HepG2 (cell line): ENCODE data around the gene SLC16A3. TPM values are rescaled to one million over a fixed set of nuclear protein-coding genes. Genes with fewer than 3 reads are reported as not detected.

Experiments
- DBP ChIP-seq: sonication (generic); formaldehyde crosslinking; IDR thresholded peaks from 2 replicates; pipeline ENCODE4 v1.4.0; 2020; ENCODE audit warnings: missing genetic modification reagents; ENCODE audit errors: not compliant biosample characterization
- ERF ChIP-seq: IDR thresholded peaks from 2 replicates; pipeline ENCODE4 v1.6.1; 2018; ENCODE audit warnings: missing biosample characterization, missing genetic modification reagents
- IRX3 ChIP-seq: sonication (generic); formaldehyde crosslinking; IDR thresholded peaks from 2 replicates; pipeline ENCODE4 v1.8.1; 2023; ENCODE audit warnings: mild to moderate bottlenecking, low read depth, missing genetic modification reagents, borderline replicate concordance
- NR2F1 ChIP-seq, 2 experiments: fragments of 450-650 bp in 1 of 2; formaldehyde crosslinking in 1 of 2; IDR thresholded peaks; 2 replicates each; pipeline versions ENCODE4 v1.5.0 to v1.6.1; 2016 to 2020; ENCODE audit warnings: mild to moderate bottlenecking in 1 of 2, missing compliant biosample characterization in 1 of 2, missing genetic modification reagents in 1 of 2, moderate library complexity in 1 of 2
- PHF5A ChIP-seq: IDR thresholded peaks from one replicate; pipeline ENCODE4 v1.6.1; 2018; ENCODE audit warnings: low read depth, missing genetic modification reagents; ENCODE audit not compliant: unreplicated experiment
- PITX1 ChIP-seq: sonication (generic); formaldehyde crosslinking; IDR thresholded peaks from 2 replicates; pipeline ENCODE4 v1.5.1; 2020; ENCODE audit warnings: mild to moderate bottlenecking, missing genetic modification reagents
- UBTF ChIP-seq: sonication (generic); formaldehyde crosslinking; IDR thresholded peaks from 2 replicates; pipeline ENCODE4 v1.4.0; 2020; ENCODE audit warnings: mild to moderate bottlenecking, missing genetic modification reagents
- ZMYM3 ChIP-seq: sonication (generic); formaldehyde crosslinking; IDR thresholded peaks from 2 replicates; pipeline ENCODE4 v1.5.1; 2020; ENCODE audit warnings: mild to moderate bottlenecking, missing genetic modification reagents
- ZNF335 ChIP-seq: sonication (generic); formaldehyde crosslinking; IDR thresholded peaks from 2 replicates; pipeline ENCODE4 v1.4.0; 2020; ENCODE audit warnings: missing genetic modification reagents
- ZNF747 ChIP-seq: sonication (generic); formaldehyde crosslinking; IDR thresholded peaks from 2 replicates; pipeline ENCODE4 v1.8.1; 2023; ENCODE audit warnings: missing genetic modification reagents, mild to moderate bottlenecking, borderline replicate concordance
- ZNF784 ChIP-seq: sonication (generic); formaldehyde crosslinking; IDR thresholded peaks from 2 replicates; pipeline ENCODE4 v1.5.1; 2020; ENCODE audit warnings: missing genetic modification reagents, mild to moderate bottlenecking, borderline replicate concordance
- ZNF792 ChIP-seq: IDR thresholded peaks from 2 replicates; pipeline ENCODE4 v1.6.1; 2016
- polyA plus RNA-seq, 8 experiments: library from polyadenylated mRNA; depleted of rRNA in 3 of 8; stranded (reverse) in 7 of 8; unstranded in 1 of 8; fragments of >200 nt; fragmentation: Illumina TruSeq in 4 of 8; extraction: Trizol in 4 of 8; gene quantifications; 2 replicates each; pipeline versions ENCODE4 v1.2.1 to v1.2.3, GENCODE V29; 2011 to 2016; ENCODE audit warnings: low read depth in 4 of 8, missing spikeins in 1 of 8, mixed read lengths in 1 of 8; ENCODE audit not compliant: insufficient read depth in 1 of 8
- total RNA-seq, 5 experiments: library from RNA; depleted of rRNA; stranded (reverse); fragments of >200 nt; fragmentation: Illumina TruSeq; extraction: Trizol; gene quantifications; 2 replicates each; pipeline ENCODE4 v1.2.3, GENCODE V29; 2016; ENCODE audit warnings: low read depth in 1 of 5
- TF ChIP-seq, protein P1 (sequence below): sonication (generic); formaldehyde crosslinking; IDR thresholded peaks from 2 replicates; pipeline ENCODE4 v1.5.1; 2020; ENCODE audit warnings: mild to moderate bottlenecking, missing genetic modification reagents, moderate library complexity
- TF ChIP-seq, protein P2 (sequence below): sonication (generic); formaldehyde crosslinking; IDR thresholded peaks from 2 replicates; pipeline ENCODE4 v1.9.0; 2022; ENCODE audit warnings: missing genetic modification reagents, mild to moderate bottlenecking, borderline replicate concordance

Gene SLC16A3
- total and polyA plus RNA-seq, 2 of the 13 experiments (the other 11 are each of a cell fraction or from before 2014, with no cell fraction given): 242 to 349 TPM

DNA sequence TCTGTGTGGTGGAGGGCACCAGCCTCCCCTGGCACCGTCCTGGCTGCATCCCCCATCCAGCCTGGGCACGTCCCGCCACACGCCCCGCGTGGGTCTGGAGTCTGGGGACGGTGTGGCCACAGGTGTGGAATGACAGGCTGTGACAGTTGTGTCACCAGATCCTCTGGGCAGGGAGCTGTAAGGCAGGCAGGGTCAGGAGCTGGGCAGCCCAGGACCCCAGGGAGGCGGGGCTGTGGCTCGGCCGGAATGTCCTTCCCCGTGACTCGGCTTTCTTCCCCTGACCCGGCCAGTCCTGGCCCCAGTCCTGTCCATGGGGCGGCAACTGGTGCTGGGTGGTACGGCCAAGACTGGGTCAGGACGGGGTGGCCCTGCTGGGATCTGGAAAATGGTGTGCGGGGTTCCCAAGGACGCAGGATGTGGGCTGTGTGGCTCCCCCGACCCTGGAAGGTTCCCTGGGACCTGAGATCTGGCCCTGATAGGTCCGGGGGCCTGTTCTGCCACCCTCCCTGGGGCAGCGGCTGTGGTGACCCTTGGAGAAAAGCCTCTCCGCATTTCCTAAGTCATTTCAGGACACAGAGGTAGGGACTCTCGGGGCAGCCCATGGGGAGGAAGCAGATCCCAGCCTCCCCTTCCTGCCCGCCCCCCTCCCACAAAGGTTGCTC lies 3.3 kb upstream of the SLC16A3 start (continued):
- TF ChIP-seq, protein P1, sequence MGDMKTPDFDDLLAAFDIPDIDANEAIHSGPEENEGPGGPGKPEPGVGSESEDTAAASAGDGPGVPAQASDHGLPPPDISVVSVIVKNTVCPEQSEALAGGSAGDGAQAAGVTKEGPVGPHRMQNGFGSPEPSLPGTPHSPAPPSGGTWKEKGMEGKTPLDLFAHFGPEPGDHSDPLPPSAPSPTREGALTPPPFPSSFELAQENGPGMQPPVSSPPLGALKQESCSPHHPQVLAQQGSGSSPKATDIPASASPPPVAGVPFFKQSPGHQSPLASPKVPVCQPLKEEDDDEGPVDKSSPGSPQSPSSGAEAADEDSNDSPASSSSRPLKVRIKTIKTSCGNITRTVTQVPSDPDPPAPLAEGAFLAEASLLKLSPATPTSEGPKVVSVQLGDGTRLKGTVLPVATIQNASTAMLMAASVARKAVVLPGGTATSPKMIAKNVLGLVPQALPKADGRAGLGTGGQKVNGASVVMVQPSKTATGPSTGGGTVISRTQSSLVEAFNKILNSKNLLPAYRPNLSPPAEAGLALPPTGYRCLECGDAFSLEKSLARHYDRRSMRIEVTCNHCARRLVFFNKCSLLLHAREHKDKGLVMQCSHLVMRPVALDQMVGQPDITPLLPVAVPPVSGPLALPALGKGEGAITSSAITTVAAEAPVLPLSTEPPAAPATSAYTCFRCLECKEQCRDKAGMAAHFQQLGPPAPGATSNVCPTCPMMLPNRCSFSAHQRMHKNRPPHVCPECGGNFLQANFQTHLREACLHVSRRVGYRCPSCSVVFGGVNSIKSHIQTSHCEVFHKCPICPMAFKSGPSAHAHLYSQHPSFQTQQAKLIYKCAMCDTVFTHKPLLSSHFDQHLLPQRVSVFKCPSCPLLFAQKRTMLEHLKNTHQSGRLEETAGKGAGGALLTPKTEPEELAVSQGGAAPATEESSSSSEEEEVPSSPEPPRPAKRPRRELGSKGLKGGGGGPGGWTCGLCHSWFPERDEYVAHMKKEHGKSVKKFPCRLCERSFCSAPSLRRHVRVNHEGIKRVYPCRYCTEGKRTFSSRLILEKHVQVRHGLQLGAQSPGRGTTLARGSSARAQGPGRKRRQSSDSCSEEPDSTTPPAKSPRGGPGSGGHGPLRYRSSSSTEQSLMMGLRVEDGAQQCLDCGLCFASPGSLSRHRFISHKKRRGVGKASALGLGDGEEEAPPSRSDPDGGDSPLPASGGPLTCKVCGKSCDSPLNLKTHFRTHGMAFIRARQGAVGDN (CRISPR knock-in tag): peak; percentile 78
- 0 out of 4 replicates have a peak, but pooled peaks of 1 of the 2 experiments have one; percentile 19 for TF ChIP-seq NR2F1 (CRISPR knock-in tag; IDR thresholded peaks at IDR 0.05)
- peak; percentile 76 for TF ChIP-seq UBTF (CRISPR knock-in tag)
- peak; percentile 20; the same call in 1 of the 2 replicates for TF ChIP-seq ZNF792 (CRISPR knock-in tag)
- no peak for TF ChIP-seq PHF5A (CRISPR knock-in tag)
- TF ChIP-seq PITX1 (CRISPR knock-in tag): peak; percentile 40; the same call in 1 of the 2 replicates
- TF ChIP-seq ZNF784 (CRISPR knock-in tag): 0 out of 2 replicates have a peak, but pooled peaks have one; percentile 37
- TF ChIP-seq ZNF747 (CRISPR knock-in tag): peak; percentile 76; the same call in 1 of the 2 replicates
- 0 out of 2 replicates have a peak, but pooled peaks have one; percentile 50 for TF ChIP-seq ZNF335 (CRISPR knock-in tag)
- TF ChIP-seq ERF (CRISPR knock-in tag): peak; percentile 78
- TF ChIP-seq, protein P2, sequence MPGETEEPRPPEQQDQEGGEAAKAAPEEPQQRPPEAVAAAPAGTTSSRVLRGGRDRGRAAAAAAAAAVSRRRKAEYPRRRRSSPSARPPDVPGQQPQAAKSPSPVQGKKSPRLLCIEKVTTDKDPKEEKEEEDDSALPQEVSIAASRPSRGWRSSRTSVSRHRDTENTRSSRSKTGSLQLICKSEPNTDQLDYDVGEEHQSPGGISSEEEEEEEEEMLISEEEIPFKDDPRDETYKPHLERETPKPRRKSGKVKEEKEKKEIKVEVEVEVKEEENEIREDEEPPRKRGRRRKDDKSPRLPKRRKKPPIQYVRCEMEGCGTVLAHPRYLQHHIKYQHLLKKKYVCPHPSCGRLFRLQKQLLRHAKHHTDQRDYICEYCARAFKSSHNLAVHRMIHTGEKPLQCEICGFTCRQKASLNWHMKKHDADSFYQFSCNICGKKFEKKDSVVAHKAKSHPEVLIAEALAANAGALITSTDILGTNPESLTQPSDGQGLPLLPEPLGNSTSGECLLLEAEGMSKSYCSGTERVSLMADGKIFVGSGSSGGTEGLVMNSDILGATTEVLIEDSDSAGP: peak; percentile 67; the same call in 1 of the 2 replicates
- TF ChIP-seq IRX3: no peak
- peak; percentile 6; the same call in 1 of the 2 replicates for TF ChIP-seq ZMYM3 (CRISPR knock-in tag)
- no peak for TF ChIP-seq DBP (CRISPR knock-in tag)
